Transverse colon (tissue), 4 donors: Measurements from ENCODE around the gene ALDOA. TPM values are rescaled to one million over a fixed set of nuclear protein-coding genes. Genes with fewer than 3 reads are reported as not detected.

Experiments used
- DNase-seq: peaks from one replicate; pipeline ENCODE4 v3.0.0-alpha.2; 2019
- H3K27ac ChIP-seq, 4 donors: fragments of 200-600 bp; sonication (generic); 2 replicates each; pipeline ENCODE4 v1.5.1; 2016 to 2018; ENCODE audit warnings: inconsistent platforms in 4 of 4
- H3K27me3 ChIP-seq: fragments of 200-600 bp; sonication (generic); 2 replicates; pipeline ENCODE4 v1.5.1; 2017; ENCODE audit warnings: inconsistent platforms
- H3K36me3 ChIP-seq, 4 donors: fragments of 200-600 bp; sonication (generic); 2 replicates each; pipeline ENCODE4 v1.5.1; 2017 to 2019; ENCODE audit warnings: inconsistent platforms in 4 of 4
- H3K4me1 ChIP-seq, 4 donors: fragments of 200-600 bp; sonication (generic); 2 replicates each; pipeline ENCODE4 v1.5.1; 2017 to 2020; ENCODE audit warnings: inconsistent platforms in 4 of 4
- H3K4me3 ChIP-seq, 4 donors: fragments of 200-600 bp; sonication (generic); 1 replicate in 1 of 4; 2 replicates in 3 of 4; pipeline versions ENCODE4 v1.5.1 to v1.6.1; 2017 to 2019; ENCODE audit warnings: inconsistent platforms in 4 of 4
- H3K9me3 ChIP-seq, 2 donors: fragments of 200-600 bp; sonication (generic); 2 replicates each; pipeline ENCODE4 v1.5.1; 2017 to 2019; ENCODE audit warnings: inconsistent platforms in 2 of 2
- CTCF ChIP-seq, 5 experiments: fragments of 200-600 bp in 3 of 5; fragments of 450-650 bp in 2 of 5; sonication (generic) in 3 of 5; IDR thresholded peaks; 1 replicate in 2 of 5; 2 replicates in 3 of 5; pipeline ENCODE4 v1.5.1; 2016 to 2017; ENCODE audit warnings: antibody characterized with exemption in 5 of 5, inconsistent platforms in 3 of 5, mild to moderate bottlenecking in 2 of 5, moderate library complexity in 1 of 5
- EP300 ChIP-seq: sonication (generic); formaldehyde crosslinking; IDR thresholded peaks from one replicate; pipeline ENCODE4 v1.6.1; 2017; ENCODE audit warnings: antibody characterized with exemption, low read depth
- POLR2A ChIP-seq: fragments of 450-650 bp; IDR thresholded peaks from one replicate; pipeline ENCODE4 v1.6.1; 2016; ENCODE audit warnings: antibody characterized with exemption, mild to moderate bottlenecking, moderate library complexity
- POLR2AphosphoS5 ChIP-seq, 3 donors: sonication (generic); formaldehyde crosslinking; IDR thresholded peaks; one replicate each; pipeline ENCODE4 v1.6.1; 2016; ENCODE audit warnings: antibody characterized with exemption in 3 of 3
- whole genome bisulfite sequencing, 2 donors: methylation state at CpG; one replicate each; pipeline ENCODE4 v1.1.5; 2018; ENCODE audit warnings: low coverage in 1 of 2; 5-methylcytosine and 5-hydroxymethylcytosine counted together
- in situ Hi-C, 4 donors: fragments of 200-750 bp; cut with MboI; loops; one replicate each; pipeline versions ENCODE4 v1.15.0 to v1.15.1; 2017; ENCODE audit warnings: low sequenced_read_pairs in 3 of 4, low pct_ligation_motif_present in 1 of 4, low pct_unique_long_range_greater_than_20kb in 1 of 4
- intact Hi-C: fragments of 100-400 bp; cut with DNase I; formaldehyde crosslinking; loops from one replicate; pipeline ENCODE4 v1.15.1; 2023; ENCODE audit warnings: low total_unique reads
- total RNA-seq, 4 donors: library from RNA; depleted of rRNA; stranded (reverse); fragments of >200 nt; gene quantifications; one replicate each; pipeline ENCODE4 v1.1.0, GENCODE V29; 2016

ALDOA gene
- total RNA-seq, 4 donors from 2014 or later: 778 to 1,392 (median 1,174) TPM

- in situ Hi-C loops: loop anchor here in 2 of 4 donors (25.0 kb wide), 2 partner anchors 326 to 551 kb away; partner anchors contain the start of gene ZNF771 (in 2 of the 2)
- DNase-seq: no peak
- 85% methylated on average over 27 of the region's 27 CpGs; no CpG with 5 or more reads in 1 of the 2 donors for WGBS, 2 donors
- Histone ChIP-seq H3K4me1 (peaks cover 0 to 12% (median 8%) of the 10 kb centered on the region in 4 donors), H3K9me3 (no peaks in the 10 kb centered on the region), H3K36me3 (peaks cover 0 to 34% (median 7%) of the 10 kb centered on the region in 4 donors), H3K4me3 (no peak overlapping the region), H3K27me3 (no peaks in the 10 kb centered on the region), H3K27ac (no peak overlapping the region)
- intact Hi-C loops: no loop called here
- no peak for TF ChIP-seq POLR2A
- TF ChIP-seq CTCF (IDR thresholded peaks at IDR 0.05): no peak
- no peak for TF ChIP-seq EP300
- TF ChIP-seq POLR2AphosphoS5 (IDR thresholded peaks at IDR 0.05): no peak
These were observed 21.0 kb downstream of the ALDOA start for GRCh38 chr16:30086291-30087140.

- intact Hi-C loops: no loop called here
- in situ Hi-C loops: loop anchor here in 2 of 4 donors (25.0 kb wide), 2 partner anchors 325 to 550 kb away; partner anchors contain the start of gene ZNF771 (in 2 of the 2)
- 84 to 100% methylated on average over 2 to 11 of the region's 11 CpGs for WGBS, 2 donors
- TF ChIP-seq CTCF (IDR thresholded peaks at IDR 0.05) (no peak), POLR2AphosphoS5 (IDR thresholded peaks at IDR 0.05) (no peak), EP300 (no peak), POLR2A (no peak)
- DNase-seq: no peak
- Histone ChIP-seq H3K4me3 (no peak overlapping the region), H3K4me1 (peaks cover 3 to 16% (median 12%) of the 10 kb centered on the region in 4 donors), H3K9me3 (no peaks in the 10 kb centered on the region), H3K27me3 (no peaks in the 10 kb centered on the region), H3K27ac (no peak overlapping the region), H3K36me3 (peaks cover 0 to 28% (median 5%) of the 10 kb centered on the region in 4 donors)
These were observed 21.8 kb downstream of the ALDOA start for GRCh38 chr16:30087181-30087898.

GRCh38 chr16:30088237-30088831, 22.8 kb downstream of the ALDOA start:
- Histone ChIP-seq H3K36me3 (peaks cover 0 to 18% (median 0%) of the 10 kb centered on the region in 4 donors), H3K27ac (no peak overlapping the region), H3K4me3 (no peak overlapping the region), H3K27me3 (no peaks in the 10 kb centered on the region), H3K4me1 (peaks cover 13 to 26% (median 20%) of the 10 kb centered on the region in 4 donors), H3K9me3 (no peaks in the 10 kb centered on the region)
- 72 to 78% methylated on average over 3 to 10 of the region's 10 CpGs for WGBS, 2 donors
- TF ChIP-seq POLR2A (no peak), CTCF (IDR thresholded peaks at IDR 0.05) (no peak), EP300 (no peak), POLR2AphosphoS5 (IDR thresholded peaks at IDR 0.05) (no peak)
- in situ Hi-C loops: loop anchor here in 2 of 4 donors (25.0 kb wide), 2 partner anchors 324 to 549 kb away; partner anchors contain the start of gene ZNF771 (in 2 of the 2)
- intact Hi-C loops: no loop called here
- DNase-seq: no peak
